GM21423 (cell line): ENCODE data around the gene DUSP18.
A peak's percentile ranks its signal among the peaks of the same experiment; 100 is the strongest.
"Not testable (repeated sequence)": the region's sequence is repeated elsewhere in the genome, so short reads cannot be mapped to it uniquely, and the experiment has no call there.

Source experiments
- ATAC-seq: cut with Tn5 transposase; IDR thresholded peaks from one replicate; pipeline ENCODE4 v1.9.1; 2021; ENCODE audit warnings: mild to moderate bottlenecking, moderate library complexity; ENCODE audit not compliant: unreplicated experiment

DUSP18 gene

DNA sequence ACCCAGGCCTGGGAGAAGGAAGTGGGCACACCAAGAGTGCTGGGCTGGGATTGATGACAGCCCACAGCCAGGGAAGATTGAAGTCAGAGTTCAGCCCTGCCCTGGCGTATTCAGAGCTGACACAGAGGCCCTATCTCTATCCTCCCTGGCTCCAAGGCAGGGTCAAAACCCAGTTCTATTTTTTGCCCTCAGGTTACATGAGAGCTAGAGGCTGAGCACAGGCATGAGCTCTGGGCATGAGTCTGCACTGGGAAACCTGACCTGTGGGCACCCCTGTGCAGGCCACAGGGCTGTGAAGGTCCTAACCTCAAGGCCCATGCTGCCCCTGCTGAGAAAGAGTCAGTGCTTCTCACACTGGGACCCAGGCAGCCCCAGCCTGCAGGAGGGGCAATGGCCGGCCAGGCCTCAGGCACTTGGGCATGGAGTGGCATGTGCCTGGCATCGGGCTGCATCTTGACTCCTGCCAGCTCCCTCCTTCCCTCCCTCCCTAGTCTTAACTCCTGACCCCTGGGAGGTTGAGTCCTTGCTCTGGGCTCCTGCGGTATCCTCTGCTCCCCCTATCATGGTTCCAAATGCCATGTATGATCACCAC, 26.7 kb downstream of the DUSP18 start:
- no peak for ATAC-seq

DNA sequence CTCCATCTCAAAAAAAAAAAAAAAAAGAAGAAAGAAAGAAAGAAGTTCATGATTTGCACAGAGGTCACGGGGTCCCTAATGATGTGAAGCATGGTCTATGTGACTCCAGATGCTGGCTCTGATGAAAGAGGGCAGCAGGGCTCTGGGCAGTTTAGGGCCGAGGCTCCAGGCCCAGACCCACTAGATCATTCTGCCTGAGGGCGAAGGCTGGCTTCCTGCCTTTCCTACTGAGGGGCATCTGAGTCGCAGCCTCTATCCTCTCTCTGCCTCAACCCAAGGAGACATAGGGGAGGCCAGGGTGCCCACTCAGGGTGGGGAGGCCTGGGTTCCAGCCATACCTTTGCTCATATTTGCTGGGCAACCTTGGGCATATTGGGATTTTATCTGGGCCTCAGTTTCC, 27.3 kb downstream of the DUSP18 start:
- ATAC-seq = no peak

GRCh38 chr22:30637701-30638114, 30.0 kb downstream of the DUSP18 start:
- ATAC-seq = no peak

GRCh38 chr22:30636226-30637077, 31.2 kb downstream of the DUSP18 start:
- ATAC-seq = no peak

GRCh38 chr22:30635273-30636225, 32.1 kb downstream of the DUSP18 start, which contains the start of gene SLC35E4:
SLC35E4 (plus strand) TSS chr22:30635781; CDS start chr22:30636451, 670 bp downstream.
- ATAC-seq = peak; percentile 65

GRCh38 chr22:30634471-30635233, 33.0 kb downstream of the DUSP18 start:
- ATAC-seq = peak; percentile 52

- ATAC-seq = not testable (repeated sequence)
Observed at GRCh38 chr22:30631469-30631868, 36.2 kb downstream of the DUSP18 start.

- ATAC-seq = no peak
Observed at GRCh38 chr22:30628491-30628890, 39.2 kb downstream of the DUSP18 start.

DNA sequence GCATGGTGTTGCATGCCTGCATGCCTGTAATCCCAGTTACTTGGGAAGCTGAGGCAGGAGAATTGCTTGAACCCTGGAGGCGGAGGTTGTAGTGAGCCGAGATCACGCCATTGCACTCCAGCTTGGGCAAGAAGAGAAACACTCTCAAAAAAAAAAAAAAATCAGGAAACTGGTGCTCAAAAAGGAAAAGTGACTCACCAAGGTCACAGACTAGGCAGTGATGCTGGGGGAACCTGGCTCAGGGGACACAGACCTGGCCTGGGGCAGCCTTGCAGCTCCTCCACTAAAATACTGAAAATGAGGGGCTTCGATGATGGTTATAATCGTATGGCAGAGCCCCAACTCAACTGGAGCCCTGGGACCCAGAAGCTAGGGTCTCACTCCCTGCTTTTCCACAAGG, 40.2 kb downstream of the DUSP18 start:
- no peak for ATAC-seq

GRCh38 chr22:30626413-30626812, 41.3 kb downstream of the DUSP18 start:
- ATAC-seq = no peak

- ATAC-seq = not testable (repeated sequence)
Observed at GRCh38 chr22:30619909-30620308, 47.8 kb downstream of the DUSP18 start.

- no peak for ATAC-seq
Observed at GRCh38 chr22:30617819-30618218, 49.9 kb downstream of the DUSP18 start.

- ATAC-seq = no peak
Observed at GRCh38 chr22:30615543-30615954, 52.1 kb downstream of the DUSP18 start.

- ATAC-seq = no peak
Observed at GRCh38 chr22:30614879-30615278, 52.8 kb downstream of the DUSP18 start.

DNA sequence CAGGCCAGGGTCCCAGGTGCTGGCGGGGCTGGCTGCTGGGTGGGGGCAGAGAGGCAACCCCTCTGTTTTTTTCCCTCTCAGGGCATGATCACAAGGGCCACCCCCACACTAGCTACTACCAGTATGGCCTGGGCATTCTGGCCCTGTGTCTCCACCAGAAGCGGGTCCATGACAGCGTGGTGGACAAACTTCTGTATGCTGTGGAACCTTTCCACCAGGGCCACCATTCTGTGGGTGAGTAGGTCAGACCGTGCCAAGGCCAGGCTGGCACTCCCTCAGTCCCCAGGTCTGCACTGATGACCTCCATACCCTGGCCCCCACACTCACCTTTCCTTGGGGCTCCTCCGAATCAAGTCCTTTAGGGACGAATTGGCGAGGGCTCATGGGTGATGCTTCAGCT, 53.4 kb downstream of the DUSP18 start:
- ATAC-seq = no peak

GRCh38 chr22:30612789-30613188, 54.9 kb downstream of the DUSP18 start:
- no peak for ATAC-seq
